Cardiac fibroblast (primary cell): ENCODE data around the gene KCNH6.
A peak's percentile ranks its signal among the peaks of the same experiment; 100 is the strongest.

Experiments used
- DNase-seq, 2 donors: peaks; one replicate each; pipeline versions ENCODE4 v3.0.0 to v3.0.0-alpha.2; 2010; ENCODE audit warnings: low read depth in 2 of 2
- H3K4me3 ChIP-seq, 2 donors: replicated peaks in 1 of 2; 1 replicate in 1 of 2; 2 replicates in 1 of 2; pipeline ENCODE4 v1.5.1; 2011; ENCODE audit warnings: low read depth in 2 of 2, low read length in 2 of 2, mild to moderate bottlenecking in 2 of 2, moderate library complexity in 1 of 2
- TF ChIP-seq, protein P1 (sequence below): IDR thresholded peaks from one replicate; pipeline ENCODE4 v1.5.1; 2011; ENCODE audit warnings: low read depth, mild to moderate bottlenecking, low read length, inconsistent platforms

The KCNH6 gene, protein sequence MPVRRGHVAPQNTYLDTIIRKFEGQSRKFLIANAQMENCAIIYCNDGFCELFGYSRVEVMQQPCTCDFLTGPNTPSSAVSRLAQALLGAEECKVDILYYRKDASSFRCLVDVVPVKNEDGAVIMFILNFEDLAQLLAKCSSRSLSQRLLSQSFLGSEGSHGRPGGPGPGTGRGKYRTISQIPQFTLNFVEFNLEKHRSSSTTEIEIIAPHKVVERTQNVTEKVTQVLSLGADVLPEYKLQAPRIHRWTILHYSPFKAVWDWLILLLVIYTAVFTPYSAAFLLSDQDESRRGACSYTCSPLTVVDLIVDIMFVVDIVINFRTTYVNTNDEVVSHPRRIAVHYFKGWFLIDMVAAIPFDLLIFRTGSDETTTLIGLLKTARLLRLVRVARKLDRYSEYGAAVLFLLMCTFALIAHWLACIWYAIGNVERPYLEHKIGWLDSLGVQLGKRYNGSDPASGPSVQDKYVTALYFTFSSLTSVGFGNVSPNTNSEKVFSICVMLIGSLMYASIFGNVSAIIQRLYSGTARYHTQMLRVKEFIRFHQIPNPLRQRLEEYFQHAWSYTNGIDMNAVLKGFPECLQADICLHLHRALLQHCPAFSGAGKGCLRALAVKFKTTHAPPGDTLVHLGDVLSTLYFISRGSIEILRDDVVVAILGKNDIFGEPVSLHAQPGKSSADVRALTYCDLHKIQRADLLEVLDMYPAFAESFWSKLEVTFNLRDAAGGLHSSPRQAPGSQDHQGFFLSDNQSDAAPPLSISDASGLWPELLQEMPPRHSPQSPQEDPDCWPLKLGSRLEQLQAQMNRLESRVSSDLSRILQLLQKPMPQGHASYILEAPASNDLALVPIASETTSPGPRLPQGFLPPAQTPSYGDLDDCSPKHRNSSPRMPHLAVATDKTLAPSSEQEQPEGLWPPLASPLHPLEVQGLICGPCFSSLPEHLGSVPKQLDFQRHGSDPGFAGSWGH

GRCh38 chr17:63523253-63523855, at the start of gene KCNH6:
TSS of gene KCNH6 (plus strand) at chr17:63523358. CDS start at chr17:63523414, 56 bp downstream.
- peak within 1 kb of the TSS in 1 of 2 donors; percentile 29 for H3K4me3 ChIP-seq
- TF ChIP-seq, protein P1, sequence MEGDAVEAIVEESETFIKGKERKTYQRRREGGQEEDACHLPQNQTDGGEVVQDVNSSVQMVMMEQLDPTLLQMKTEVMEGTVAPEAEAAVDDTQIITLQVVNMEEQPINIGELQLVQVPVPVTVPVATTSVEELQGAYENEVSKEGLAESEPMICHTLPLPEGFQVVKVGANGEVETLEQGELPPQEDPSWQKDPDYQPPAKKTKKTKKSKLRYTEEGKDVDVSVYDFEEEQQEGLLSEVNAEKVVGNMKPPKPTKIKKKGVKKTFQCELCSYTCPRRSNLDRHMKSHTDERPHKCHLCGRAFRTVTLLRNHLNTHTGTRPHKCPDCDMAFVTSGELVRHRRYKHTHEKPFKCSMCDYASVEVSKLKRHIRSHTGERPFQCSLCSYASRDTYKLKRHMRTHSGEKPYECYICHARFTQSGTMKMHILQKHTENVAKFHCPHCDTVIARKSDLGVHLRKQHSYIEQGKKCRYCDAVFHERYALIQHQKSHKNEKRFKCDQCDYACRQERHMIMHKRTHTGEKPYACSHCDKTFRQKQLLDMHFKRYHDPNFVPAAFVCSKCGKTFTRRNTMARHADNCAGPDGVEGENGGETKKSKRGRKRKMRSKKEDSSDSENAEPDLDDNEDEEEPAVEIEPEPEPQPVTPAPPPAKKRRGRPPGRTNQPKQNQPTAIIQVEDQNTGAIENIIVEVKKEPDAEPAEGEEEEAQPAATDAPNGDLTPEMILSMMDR, result no peak
- DNase-seq, result no peak

- no peak overlapping the region for H3K4me3 ChIP-seq
- DNase-seq, result peak in 1 of 2 donors; percentile 30
- TF ChIP-seq, protein P1, result no peak
These were observed 49.0 kb upstream of the KCNH6 start for GRCh38 chr17:63474174-63474573.

- TF ChIP-seq, protein P1, result no peak
- no peak overlapping the region for H3K4me3 ChIP-seq
- DNase-seq, result no peak
These were observed 48.3 kb upstream of the KCNH6 start for GRCh38 chr17:63474586-63475460.

- H3K4me3 ChIP-seq, result no peak overlapping the region
- TF ChIP-seq, protein P1, result no peak
- DNase-seq, result no peak
These were observed 47.4 kb upstream of the KCNH6 start for GRCh38 chr17:63475491-63476412.

GRCh38 chr17:63476459-63476853, 46.7 kb upstream of the KCNH6 start:
- no peak for DNase-seq
- TF ChIP-seq, protein P1, result no peak
- peak overlapping the region in 1 of 2 donors; percentile 51 for H3K4me3 ChIP-seq
